Forelimb muscle (tissue), 1 donor: ENCODE results near the gene FKBP6. TPM values are rescaled to one million over a fixed set of nuclear protein-coding genes. Genes with fewer than 3 reads are reported as not detected.
"Not testable (repeated sequence)": the region's sequence is repeated elsewhere in the genome, so short reads cannot be mapped to it uniquely, and the experiment has no call there.

ENCODE experiments used
- DNase-seq: peaks from one replicate; pipeline ENCODE4 v3.0.0-alpha.2; 2013; ENCODE audit warnings: low read depth
- polyA plus RNA-seq: library from polyadenylated mRNA; unstranded; fragments of 120-200 nt; gene quantifications from one replicate; pipeline ENCODE4 v1.2.1, GENCODE V29; 2013; ENCODE audit not compliant: insufficient read length

The FKBP6 gene
- polyA plus RNA-seq, 1 donor = 0.23 TPM

DNA sequence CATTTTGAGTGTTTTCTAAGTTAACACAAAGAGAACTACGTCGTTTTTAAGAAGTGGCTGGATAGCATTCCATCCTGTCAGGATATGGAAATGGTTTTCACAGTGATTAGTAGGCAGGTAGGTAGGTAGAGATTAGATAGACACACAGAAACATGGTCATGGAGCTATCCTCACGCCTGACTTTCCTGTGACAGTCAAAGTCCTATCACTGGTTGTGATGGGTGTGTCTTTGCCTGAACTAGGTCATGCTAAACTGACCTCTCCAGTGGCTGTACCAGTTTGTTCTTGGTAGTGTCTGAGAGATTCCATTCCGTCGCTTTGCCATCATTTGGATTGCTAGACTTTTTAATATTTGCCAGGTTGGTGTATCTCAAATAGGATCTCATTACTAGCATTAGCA is 28.2 kb downstream of the FKBP6 start:
- DNase-seq = no peak

DNA sequence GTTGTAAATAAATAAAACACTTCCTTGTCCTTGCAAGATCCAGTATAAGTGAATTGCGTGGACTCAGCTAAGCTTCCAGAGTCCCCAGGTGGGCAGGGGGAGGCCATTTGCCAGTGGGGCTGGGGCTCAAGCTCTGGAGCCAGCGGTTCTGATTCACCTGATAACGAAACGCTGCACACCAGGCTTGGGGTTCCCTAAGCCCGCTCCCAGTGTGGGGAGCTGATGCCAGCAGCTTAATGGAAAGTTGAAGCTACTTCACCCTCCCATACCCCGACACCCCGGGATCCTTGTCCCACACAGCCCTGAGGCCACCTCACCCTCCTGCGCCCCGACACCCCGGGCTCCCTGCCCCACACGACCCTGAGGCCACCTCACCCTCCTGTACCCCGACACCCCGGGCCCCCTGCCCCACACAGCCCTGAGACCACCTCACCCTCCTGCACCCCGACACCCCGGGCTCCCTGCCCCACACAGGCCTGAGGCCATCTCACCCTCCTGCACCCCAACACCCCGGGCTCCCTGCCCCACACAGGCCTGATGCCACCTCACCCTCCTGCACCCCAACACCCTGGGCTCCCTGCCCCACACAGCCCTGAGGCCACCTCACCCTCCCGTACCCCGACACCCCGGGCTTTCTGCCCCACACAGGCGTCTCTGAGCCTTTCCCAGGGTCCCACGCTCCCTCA is 30.8 kb downstream of the FKBP6 start:
- DNase-seq = no peak

DNA sequence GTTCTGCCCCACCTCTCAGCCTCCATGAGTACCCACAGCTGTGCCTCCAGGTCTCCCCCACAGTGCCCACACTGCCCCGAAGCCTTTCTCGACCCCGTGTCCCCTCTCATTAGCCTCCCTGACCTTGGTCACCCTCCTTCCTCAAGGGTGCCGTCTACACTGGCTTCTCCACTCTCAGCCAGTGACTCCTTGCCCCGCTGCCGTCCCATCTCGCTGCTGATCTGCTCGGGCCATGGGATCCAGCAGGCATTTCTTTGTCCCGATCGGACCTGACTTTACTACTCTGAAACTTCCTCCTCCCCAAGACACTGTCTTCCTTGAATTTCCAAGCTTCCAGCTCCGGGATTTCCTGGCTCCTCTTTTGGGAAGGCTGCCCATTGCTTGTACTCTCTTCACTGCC is 31.3 kb downstream of the FKBP6 start:
- no peak for DNase-seq

DNA sequence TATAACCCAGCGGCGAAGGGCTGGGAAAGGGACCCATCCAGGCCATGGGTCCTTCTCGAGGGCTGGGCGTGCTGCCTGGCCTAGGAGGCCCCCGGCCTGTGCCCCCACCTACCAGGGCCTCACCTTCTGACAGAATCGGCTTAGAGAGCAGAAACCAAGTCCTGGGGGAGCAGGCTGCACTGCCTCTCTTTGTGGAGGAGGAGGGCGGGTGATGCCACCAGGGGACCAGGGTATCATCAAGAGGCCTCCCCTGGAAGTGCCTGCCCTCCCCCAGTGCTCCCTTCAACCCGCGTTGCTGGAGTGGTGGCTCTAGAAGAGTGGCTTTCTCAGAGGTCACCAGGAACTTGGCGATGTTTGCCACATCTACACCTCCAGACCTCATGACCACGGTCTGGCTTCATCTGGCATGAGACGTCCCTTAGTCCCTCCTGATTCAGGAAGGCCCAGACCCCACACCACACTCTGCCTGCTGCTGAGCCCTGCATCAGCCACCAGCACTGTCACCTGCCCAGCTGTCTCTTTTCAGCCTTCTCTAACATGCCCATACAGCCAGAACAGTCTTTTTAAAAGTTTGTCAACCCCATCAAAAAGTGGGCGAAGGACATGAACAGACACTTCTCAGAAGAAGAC is 31.9 kb downstream of the FKBP6 start:
- DNase-seq = no peak

DNA sequence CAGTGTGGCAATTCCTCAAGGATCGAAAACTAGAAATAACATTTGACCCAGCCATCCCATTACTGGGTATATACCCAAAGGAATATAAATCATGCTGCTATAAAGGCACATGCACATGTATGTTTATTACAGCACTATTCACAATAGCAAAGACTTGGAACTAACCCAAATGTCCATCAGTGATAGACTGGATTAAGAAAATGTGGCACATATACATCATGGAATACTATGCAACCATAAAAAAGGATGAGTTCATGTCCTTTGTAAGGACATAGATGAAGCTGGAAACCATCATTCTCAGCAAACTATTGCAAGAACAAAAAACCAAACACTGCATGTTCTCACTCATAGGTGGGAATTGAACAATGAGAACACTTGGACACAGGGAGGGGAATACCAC is 32.6 kb downstream of the FKBP6 start:
- not testable (repeated sequence) for DNase-seq

DNA sequence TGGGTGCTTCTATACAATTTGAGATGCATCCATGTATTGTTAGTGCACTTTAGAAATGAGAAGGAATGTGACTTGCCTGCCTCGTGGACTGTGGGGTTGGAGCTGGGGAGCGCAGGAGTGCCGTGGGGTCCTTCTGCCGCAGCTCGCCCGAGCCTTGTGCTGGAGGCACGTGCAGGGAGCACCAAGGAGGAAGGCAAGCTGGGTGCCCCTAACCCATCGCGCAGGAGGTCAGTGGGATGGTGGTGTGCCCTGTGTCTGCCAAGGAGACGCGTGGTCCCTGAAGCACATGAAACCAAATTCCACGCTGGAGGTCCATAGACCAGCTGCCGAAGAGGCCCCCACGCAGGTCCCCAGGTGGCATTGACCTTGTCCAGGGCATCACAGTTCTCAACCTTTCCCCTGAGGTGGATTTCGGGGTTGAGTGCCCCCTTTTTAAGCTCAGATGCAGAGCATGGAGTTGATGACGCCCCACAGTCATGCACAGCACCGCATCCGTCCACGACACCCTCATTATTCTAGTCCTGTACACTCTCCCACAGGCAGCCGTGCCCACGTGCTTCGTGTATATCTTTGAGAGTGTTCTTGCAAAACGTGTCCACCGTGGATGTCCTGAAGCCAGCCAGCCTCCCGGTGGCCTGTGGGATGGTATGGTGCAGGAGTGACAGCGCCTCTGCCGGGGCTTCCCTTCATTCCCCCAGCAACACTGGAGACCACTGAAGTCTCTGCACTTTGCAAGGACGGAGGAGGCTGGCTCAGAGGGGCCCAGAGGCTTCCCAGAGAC is 35.5 kb downstream of the FKBP6 start:
- no peak for DNase-seq

DNA sequence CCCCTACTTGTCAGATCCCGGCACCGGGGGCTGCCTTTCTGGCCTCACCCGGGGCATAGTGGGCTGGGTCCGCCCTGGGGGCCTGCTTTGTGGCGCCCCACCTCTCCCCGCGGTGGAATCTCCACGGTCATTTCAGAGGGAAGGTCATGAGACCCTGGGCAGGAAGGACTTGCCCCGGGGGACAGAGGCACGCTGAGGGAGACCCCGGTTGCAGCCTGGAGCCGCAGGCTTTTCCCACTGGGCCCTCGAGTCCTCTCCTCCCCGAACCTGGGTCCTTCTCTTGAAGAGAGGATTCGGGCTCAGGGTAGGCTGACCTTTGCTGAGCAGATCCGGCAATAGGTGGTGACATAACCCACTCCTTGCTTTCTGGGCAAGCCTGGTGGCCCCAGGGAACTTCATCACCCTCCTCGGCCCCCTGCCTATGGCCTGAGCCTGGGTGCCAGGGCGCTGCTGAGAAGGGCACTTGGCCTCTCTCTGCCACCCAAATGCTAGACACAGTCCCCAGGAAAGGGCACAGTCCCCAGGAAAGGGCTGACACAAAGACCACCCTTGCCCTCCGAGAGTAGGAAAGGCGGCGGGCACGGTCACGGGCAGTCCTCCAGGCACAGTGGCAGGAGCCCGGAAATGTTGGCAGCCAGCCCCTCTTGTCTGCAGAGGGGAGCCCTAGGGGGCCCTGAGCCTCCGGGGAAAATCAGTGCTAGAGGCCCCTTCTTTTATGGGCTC is 36.2 kb downstream of the FKBP6 start:
- no peak for DNase-seq

DNA sequence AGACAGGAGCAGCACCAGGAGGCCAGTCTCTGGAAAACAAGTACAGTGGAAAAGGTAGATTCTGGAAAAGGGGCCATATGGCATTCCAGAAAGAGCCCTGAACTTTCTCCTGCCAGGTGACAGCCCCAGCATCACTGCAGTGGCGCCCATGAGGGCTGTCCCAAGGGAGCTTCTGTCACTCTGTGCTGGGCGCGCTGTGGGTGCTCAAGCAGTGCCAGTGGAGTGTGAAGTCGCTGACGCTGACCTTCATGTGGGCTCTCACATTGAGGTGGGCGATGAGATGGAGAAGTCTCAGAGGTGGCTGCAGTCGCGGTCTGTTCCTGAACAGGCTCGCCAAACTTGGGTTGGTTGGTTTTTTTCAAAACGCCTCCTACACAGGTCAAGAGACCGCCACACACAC is 38.2 kb downstream of the FKBP6 start:
- DNase-seq = no peak

DNA sequence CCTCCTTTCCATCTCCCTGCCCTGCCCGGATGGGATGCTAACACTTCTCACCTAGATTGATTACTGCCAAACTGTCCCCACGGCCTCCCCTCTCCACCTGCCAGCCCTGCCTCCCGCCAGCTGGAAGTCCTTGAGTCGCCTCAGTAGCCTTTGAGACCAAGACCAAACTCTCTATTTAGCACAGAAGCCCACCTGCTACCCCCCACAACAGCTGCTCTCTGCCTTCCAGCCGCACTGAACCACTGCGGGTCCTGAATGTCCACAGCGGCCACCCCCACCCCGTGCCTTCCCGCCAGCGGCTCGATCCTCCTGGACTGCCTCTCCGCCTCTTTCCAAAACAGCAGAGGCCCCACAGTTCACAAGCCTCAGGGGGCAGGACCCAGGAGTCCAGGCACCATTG is 39.0 kb downstream of the FKBP6 start:
- no peak for DNase-seq

DNA sequence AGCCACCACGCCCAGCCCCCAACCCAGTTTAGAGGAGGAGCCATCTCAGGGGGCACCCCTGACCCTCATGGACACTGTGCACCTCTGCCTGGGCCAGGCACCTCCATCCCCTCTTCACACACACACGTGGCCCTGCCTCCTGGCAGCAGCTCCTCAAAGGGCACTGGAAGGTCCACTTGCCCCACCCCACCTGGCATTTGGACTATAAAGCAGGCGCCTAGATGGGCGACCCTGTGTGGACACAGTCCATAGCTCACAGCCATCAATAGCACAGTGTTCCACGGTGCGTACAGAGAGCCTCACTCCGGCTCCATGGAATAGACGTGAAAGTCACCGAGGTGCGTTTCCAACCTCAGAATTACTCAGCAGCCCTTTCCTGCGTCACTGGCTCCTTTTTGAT is 41.0 kb downstream of the FKBP6 start:
- DNase-seq = no peak

DNA sequence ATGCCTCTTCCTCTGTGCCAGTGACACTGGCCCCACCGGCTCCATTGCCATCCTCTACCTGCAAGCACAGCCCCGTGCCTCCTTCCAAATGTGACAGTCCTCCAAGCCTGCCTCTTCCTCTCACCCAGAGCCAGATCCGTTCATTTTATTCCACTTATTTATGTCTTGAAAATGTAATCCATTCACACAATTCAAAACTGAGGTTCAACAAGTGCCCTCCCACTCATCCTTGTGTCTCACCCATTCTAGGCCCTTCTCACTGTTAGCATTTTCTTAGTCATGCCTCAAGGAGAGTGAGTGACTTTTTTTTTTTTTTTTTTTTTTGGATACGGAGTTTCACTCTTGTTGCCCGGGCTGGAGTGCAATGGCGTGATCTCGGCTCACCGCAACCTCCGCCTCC is 41.7 kb downstream of the FKBP6 start:
- DNase-seq = no peak

DNA sequence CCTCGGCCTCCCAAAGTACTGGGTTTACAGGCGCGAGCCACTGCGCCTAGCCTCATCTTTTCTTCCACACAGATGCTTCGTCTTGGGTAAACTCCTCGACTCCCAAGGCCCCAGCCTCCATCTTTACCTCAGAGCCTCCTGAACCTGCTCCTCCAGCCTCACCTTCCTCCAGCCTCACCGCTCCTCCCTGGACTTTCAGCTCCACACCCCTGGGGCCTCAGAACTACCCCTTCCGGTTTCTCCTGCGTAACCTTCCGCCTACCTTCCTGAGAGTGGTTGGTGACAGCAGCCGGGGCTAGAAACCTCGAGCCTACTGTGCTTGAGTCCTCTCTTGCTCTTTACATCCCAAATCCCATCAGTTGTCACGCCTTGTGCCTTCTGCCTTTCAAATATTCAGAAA is 45.8 kb downstream of the FKBP6 start:
- no peak for DNase-seq

DNA sequence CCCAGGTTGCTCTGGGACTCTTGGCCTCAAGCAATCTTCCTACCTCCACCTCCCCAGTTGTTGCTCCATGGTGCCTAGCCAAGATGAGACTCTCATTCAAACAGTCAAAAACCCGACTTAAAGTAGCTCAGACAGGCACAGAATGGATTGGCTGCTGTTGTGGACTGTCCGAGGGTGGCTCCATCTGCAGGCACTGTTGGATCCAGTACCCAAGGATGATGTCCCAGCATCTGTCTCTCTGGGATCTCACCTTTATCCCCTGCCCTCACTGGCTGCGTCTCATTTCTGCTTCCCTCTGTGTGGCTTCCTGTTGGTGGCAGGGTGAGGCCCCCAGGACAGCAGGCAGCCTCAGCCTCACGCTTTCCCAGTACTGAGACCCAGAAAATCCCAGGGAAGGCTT is 48.3 kb downstream of the FKBP6 start:
- DNase-seq = not testable (repeated sequence)

DNA sequence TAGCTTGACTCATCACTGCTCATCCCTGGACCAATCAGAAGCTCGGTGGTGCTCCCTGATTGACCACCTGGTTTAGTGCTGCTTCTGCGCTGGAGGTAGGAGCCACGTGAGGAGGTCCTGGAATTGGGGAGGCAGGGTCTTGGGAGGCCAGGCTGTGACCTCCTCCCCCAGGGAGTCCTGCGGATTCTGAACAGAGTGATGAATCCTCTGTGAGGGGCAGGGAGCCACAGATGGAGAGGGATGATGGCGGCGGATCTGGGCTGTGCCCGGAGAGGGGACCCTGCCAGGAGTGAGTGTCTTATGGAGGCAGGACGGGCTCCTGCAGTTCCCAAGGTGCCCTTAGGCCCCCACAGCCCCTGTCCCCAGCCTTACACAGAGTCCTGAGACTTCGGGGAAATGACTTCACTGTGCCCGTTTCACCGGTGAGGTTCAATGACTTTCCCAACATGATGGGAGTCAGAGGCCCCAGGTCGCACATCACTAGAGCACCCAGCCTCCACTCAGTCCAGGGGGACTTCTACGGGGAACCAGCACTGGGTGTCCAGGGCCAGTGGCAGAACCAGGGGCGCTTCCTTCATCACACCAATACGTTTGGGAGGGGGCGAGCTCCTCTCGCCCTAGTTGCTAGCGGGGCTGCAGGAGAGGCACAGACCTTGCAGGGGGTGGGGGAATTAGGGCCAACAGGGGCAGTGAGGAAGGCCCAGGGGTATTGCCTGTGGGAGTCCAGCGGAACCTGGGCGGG is 48.9 kb downstream of the FKBP6 start:
- no peak for DNase-seq

DNA sequence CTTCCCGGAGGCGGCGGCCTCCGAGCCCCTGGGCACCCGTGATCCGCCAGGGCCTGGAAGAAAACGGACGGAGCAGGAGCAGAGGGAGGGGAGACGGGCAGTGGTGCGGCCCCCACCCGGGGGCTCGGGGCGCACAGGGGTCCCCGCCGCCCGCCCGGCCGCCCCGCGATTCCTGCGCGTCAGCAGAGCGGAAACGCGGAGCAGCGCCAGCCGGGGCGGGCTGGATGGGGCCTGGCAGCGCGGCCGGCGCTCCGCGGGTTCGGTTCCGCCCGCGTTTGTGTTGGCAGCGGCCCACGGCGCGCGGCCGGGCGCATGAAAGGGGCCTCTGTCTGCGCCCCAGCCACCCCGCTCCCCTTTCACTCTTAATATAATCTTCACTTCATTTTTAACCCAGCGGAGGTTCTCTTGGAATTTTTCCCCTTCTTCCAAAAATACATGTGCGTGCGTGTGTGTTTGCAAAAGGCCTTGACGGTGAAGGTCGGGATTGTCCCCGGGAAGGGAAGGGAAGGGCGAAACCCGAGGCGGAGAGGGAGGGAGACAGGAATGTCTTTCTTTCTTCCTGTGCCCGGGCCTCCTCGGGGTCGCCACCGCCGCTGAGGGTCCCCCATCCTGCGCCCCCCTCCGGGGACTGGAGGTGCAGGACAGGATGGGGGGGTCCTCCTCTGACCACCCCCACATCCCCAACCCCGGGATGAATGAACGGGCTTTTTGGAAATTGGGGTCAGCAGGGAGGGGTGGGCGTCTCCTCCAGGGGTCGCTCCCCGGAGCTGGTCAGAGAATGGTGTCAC is 49.6 kb downstream of the FKBP6 start:
- DNase-seq = not testable (repeated sequence)

DNA sequence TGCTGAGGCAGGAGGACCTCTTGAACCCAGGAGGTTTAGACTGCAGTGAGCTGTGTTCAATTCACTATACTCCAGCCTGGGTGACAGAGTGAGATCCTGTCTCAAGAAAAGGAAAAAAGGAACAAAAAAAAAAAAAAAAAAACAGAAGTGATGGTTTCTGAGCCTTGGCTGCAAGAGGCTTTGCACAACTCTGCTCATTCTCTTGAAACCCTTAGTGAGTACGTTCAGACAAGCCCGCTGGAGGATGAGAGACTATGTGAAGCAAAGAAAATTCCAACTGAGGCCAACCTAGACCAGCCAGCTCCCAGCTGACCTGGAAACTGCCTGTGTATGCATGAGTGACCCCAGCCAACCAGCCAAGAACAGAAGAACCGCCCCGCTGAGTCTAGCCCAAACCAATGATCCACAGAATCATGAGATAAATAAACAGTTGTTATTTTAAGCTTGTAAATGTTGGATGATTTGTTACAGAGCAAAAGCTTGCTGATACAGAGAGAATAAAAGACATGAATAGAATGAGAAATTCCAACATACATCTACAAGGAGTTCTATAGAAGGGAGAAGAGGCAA is 55.1 kb downstream of the FKBP6 start:
- DNase-seq = no peak

DNA sequence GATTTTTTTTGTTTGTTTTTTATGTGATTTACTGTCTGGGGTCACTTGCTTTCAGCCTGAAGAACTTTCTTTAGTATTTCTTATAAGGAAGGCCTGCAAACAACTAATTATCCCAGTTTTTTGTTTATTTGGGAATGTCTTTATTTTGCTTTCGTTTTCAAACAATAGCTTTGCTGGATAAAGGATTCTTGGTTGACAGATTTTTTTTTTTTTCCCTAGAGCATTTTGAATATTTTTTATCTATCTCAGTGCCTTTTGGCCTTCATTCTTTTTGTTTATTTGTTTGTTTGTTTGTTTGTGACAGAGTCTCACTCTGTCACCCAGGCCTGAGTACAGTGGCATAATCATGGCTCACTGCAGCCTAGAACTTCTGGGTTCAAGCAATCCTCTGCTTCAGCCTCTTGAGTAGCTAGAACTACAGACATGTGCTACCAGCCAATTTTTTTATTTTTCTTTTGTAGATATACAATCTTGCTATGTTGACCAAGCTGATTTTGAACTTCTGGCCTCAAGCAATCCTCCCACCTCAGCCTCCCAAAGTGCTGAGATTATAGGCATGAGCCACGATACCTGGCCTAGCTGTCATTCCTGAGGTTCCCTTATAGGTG is 59.4 kb downstream of the FKBP6 start:
- DNase-seq = no peak

DNA sequence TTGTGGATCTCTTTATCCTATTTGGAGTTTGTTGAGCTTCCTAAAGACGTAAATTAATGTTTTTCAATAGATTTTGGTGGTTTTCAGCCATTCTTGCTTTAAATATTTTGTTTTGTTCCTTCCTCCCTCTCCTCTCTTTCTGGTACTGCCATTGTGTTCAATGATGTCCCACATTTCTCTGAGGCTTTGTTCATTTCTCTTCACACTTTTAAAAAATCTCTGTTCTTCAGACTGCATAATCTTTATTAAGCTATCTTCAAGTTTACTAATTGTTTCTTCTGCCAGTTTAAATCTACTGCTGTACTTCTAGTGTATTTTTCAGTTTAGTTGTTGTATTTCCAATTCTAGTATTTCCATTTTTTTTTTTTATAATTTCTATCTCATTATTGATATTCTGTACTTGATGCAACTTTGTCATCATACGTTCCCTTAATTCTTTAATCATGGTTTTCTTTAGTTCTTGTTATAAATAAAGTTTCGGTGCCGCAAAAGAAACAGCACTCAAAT is 60.0 kb downstream of the FKBP6 start:
- no peak for DNase-seq

DNA sequence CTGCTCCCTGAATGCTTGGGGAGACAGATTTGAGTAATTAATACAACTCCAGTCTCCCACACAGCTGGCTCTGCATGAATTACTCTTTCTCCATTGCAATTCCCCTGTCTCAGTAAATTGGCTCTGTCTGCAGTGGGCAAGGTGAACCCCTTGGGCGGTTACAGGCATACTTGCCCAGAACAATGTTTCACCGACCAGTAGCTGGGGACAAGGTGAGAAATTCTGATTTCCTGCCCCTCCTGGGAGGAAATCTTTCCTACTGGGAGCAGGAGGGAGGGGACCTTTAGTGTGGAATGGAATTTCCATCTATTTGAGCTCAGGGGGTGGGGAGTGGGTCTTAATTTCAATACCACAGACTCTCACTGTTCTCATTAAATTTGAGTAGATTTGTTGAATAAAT is 63.4 kb downstream of the FKBP6 start:
- DNase-seq = no peak

DNA sequence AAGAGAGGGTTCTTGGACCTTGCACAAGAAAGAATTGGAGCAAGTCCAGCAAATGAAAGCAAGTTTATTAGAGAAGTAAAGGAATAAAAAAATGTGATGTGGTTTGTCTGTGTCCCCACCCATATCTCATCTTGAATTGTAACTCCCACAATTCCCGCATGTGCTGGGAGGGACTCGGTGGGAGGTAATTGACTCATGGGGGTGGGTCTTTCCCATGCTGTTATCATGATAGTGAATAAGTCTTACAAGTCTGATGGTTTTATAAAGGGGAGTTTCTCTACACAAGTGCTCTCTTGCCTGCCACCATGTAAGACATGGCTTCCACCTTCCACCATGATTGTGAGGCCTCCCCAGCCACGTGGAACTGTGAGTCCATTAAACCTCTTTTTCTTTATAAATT is 66.5 kb downstream of the FKBP6 start:
- no peak for DNase-seq
